Measurements from ENCODE around the gene RAB3C.

- no peak for TF ChIP-seq POLR2AphosphoS5 (IDR thresholded peaks at IDR 0.05; ENCODE audit: borderline replicate concordance, low read depth, low read length)
- no peak for TF ChIP-seq EZH2 (IDR thresholded peaks at IDR 0.05)
Measured at GRCh38 chr5:58722160-58722559, 139.3 kb downstream of the RAB3C start.

All from SK-N-MC (cell line).